ENCODE results near the gene CELA3A.
"Not testable (repeated sequence)": the region's sequence is repeated elsewhere in the genome, so short reads cannot be mapped to it uniquely, and the experiment has no call there.

The CELA3A gene

DNA sequence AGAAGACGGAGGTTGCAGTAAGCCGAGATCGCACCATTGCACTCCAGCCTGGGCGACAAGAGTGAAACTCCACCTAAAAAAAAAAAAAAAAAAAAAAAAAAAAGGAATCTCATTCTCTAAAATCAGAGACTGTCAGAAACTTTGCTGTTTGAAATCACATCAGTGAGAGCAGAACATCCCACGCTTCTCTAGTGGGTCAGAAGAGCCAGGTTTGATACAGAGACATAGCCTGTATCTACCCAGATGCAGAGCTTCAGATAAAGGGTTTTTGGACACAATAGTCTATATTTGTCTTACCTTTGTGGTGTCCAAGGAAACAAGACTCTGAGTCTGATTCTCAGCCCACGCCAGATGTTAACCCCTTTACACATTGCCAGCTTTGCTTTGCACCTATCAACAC is 19.6 kb downstream of the CELA3A start:
- DNase-seq: no peak

DNA sequence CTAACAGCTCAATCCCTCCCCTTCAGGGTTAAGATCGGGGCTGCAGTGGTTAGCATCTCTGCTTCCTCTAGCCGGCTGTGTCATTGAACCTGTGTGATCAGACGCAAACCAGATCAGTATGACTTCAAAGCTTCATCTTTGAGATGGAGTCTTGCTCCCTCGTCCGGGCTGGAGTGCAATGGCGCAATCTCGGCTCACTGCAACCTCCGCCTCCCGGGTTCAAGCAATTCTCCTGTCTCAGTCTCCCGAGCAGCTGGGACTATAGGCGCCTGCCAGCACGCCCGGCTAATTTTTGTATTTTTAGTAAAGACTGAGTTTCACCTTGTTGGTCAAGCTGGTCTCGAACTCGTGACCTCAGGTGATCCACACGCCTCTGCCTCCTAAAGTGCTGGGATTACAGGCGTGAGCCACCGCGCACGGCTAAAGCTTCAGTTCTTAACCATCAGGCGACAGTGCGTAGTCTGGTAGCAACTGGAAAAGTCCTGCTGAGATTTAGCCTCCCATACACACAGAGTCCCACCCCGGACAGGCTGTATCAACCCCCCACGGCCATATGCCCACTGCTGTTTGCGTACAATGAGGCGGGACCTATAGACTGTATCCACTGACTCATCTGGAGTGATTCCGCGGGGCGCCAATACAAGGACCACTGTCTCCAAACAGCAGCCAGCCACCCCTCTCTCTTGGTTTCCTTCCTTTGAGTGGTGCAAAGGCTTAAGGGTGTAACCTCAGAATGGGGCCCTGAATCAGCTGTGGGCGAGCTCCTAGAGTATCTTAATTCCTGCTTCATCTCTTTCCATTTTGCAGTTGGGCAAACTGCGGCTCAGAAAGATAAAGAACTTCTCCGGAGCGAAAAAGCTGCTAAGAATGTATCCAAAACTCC is 23.3 kb downstream of the CELA3A start:
- peak in 3 of 4 experiments; percentile 27 to 64 (median 61) for DNase-seq

DNA sequence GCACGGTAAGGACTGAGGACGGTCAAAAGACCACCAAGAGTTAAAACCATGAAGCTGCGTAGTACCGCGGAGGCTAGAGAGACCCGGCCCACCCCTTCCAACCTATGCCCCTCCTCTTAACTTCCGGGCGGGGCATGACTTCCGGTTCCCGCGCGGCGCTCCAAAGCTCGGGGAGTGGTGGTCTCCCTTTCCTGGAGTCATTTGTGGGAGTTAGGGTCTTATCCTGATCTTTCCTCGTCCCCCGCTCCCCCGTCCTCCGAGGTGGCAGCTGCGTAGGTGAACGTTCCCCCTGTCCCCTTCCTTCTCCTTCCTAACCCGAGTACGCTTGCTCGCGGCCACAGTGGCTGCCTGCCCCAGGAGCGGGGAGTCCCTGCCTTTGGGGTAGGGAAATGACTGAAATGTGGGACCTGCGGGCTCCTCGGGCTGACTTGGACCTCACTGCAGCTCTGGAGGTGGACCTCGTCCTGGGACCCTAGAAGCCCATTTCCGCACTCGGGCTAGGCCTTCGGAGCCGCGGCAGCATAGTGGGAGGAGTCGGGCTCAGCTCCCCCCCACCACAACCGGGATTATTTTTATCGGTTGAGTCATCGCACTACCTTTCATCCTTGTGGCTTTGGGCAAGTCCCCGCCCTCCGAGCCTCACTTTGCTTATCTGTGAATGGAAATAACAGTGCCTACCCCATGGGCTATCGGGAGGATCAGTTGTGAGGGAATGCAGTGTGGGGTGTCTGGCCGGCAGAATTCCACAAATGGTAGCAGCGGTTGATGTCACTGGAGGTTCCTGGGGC is 24.1 kb downstream of the CELA3A start:
- DNase-seq: peak; percentile 74 to 83 (median 82)

DNA sequence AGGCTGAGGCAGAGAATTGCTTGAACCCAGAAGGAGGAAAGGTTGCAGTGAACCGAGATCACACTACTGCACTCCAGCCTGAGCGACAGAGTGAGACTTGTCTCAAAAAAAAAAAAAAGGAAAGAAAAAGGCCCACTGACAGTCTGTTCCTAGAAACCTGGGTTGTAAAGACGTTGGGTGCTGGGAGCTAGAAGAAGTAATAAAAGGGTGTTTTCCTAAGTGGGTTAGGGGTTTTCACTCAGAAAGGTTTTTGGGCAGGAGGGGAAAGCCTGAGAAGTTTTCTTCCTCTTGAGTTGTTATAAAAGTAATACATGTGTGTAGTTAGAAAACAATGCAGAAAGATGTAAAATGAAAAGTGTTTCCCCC is 25.4 kb downstream of the CELA3A start:
- DNase-seq: no peak

DNA sequence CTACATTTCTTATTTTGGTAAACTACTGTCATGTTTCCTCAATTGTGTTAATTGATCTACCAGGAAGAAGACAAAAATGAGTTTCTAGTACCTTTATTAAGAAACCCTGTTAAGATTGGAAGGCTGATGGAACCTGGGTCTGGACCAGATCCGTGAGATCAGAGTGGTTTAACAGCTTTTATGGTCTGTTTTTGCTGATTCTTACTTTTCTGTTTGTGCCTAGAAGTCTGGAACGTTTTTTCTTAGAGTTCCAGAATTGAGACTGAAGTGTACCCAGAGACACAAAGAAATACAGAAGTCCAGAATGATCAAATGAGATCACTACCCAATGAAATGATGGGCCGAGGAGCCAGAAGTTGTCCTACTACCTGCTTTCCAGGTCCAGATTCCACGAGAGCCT is 28.6 kb downstream of the CELA3A start:
- no peak for DNase-seq

DNA sequence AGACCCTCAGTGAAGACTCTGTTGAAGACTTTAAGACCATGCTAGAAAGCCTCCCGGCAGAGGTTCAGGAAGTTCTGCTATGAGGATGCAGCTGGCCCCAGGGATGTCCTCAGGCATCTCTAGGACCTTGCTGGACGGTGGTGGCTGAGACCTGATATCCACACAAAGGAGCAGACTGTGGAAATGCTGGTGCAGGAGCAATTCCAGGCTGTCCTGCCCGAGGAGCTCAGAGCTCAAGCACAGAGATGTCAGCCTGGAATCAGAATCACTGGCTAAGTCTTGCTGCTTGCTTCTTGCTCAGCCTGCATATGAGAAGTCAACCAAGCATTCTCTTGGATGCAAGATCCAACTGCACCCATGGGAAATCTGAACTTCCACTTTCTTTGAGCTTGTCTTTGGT is 29.0 kb downstream of the CELA3A start:
- DNase-seq: no peak

DNA sequence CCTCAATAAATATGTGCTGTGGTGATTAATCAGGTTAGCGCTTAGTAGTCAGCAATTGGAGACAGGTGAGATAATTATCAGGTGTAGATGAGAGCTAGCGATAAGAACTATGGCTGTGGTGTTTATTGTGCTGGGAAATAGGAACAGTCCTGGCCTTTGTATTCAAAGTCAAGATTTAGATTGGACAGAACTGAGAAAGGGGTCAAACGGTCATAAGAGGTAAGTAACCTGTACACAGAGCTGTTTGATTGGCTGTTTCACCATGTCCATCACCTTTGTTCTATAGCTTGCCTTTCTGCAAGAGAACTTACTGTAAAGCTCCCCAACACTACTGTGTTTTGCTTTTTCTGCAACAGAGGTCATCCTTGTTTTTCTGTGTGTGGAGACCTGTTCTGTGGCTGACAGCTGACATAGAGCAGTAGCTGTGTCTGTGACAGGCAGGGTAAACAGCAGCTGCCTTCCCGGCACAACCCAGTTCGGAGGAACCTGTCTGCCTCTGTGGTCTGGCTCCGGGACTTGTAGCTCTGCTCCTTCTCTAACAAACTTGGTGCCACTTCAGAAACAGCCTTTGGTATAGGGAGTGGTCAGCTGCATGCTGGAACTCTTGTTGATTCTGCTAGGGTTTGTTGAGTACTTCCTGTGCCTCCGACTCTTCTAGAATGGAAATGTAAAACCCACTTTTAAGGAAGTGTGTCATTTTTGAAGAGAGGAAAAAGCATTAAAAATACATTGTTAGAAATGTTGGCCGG is 29.9 kb downstream of the CELA3A start:
- DNase-seq: peak in 2 of 4 experiments; percentile 41 to 48

DNA sequence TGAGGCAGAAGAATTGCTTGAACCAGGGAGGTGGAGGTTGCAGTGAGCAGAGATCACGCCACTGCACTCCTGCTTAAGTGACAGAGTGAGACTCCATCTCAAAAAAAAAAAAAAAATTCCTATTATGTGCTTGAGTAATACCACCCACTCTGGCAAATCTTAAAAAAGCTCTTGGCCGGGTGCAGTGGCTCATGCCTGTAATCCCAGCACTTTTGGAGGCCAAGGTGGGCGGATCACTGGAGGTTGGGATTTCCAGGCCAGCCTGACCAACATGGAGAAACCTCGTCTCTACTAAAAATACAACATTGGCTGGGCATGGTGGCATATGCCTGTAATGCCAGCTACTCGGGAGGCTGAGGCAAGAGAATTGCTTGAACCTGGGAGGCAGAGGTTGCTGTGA is 33.4 kb downstream of the CELA3A start:
- not testable (repeated sequence) for DNase-seq

DNA sequence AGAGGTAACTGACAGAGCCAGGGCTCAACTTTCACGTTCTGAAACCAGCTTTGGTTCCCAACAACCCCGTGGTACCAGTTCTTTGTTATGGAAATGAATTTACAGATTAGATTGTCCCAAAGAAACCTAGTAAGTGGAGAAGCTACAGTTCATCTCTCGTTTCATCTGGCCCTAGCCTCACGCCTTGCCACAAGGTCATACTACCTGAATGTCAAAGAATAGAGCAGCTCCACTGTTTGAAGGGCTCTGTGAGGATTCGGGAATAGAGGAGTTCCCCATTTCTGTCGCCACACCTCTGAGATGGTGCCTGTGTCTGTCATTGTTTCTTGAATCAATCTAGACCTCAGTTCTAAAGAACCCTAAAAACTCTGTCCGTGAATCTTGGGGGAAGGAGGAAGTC is 36.1 kb downstream of the CELA3A start:
- no peak for DNase-seq

DNA sequence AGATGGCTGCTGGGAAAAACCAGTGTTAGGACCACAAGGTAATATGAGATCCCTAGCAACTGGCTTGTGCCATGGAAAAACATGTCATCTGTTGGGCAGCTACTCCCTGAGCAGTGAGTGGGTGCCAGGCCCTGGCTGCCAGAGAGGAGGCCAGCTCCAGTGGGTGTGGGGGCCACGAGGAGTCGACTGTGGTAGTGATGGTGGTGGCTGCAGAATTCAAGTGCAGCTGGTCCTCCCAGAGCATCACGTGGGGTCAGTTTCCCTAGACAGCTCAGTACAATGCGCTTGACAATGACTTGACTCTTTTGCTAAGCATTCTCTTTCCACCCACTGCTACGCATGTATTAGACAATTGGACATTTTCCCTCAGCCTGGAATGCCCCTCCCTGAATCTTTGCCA is 36.6 kb downstream of the CELA3A start:
- DNase-seq: no peak

DNA sequence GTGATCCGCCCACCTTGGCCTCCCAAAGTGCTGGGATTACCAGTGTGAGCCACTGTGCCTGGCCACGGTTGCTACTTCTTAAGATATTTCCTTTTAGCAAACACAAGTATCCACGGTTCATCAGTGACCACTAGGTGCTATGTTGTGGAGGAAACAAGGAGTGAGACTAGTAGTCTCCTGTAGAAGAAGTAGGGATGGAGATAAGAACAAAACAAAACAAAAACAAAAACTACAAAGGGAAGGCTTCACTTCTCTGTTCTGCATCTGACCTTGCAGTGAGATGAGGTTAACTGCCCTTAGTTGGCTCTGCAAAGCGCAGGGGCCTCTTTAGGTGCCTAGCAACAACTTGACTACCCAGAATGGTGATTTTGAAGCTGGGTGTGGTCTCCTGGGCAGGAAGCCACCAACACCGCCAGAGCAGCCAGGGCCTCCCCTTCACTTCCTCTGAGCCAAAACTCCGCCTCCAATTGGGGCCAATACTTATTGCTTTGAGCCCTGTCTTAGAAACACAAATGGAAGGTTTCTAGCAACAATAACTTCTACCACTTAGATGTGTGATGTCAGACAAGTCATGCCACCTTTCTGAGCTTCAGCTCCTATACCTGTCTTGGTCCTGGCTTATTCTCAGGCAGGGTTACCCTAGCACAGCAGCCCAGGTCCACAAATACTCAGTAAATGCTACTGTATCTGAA is 38.3 kb downstream of the CELA3A start:
- peak; percentile 29 to 80 (median 56) for DNase-seq

DNA sequence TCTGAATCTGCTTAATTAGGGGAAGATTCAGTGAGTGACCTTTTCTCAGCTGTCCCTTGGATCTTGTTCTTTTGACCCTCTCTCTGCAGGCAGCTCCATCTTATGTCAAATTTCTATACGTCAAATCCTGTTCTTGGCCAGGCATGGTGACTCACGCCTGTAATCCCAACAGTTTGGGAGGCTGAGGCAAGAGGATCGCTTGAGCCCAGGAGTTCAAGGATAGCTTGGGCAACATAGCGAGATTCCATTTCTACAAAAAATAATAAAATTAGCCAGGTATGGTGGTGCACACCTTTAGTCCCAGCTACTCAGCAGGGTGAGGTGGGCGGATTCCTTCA is 38.8 kb downstream of the CELA3A start:
- no peak for DNase-seq

DNA sequence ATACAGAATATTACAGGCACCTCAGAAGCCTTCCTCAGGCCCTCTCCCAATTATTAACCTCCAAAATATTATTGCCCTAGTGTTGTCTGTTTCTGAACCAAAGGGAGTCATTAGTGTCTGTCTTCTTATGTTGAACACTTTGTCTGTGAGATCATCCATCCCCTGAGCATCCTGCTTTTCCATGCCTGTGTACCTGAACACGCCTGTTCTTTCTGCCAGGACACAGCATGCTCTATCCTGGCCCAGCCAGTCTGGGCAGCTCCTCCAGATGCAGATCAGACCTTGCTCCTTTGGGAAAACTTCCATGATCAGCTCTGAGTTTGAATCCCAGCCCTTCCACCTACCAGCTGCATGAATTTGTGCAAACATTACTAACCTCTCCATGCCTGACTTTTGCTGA is 40.0 kb downstream of the CELA3A start:
- DNase-seq: no peak

DNA sequence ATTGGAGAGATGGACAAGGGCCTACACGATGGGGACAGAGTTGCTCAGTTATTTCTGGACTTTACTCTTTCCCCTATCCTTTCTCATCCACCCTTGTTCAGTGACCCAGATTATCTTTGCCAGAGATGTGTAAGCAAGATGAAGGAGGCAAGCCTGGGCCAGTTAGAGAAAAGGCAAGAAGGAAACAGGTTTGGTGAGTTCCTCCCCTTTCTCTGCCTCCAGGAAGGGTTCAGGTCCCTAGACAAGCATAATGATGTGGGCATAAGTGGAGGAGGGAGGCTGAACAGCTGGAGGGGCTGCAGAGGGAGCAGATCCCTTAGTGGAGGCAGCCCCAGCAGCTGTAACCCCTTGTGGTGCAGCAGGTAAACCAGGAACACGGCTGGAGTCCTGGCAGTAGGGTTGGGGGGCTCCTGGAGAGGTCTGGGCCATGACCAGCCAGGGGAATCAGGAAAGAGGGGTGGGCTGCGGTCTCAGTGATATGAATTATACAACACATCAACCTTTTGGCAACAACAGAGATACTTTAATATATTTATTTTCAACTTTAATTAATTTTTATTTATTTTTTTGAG is 41.8 kb downstream of the CELA3A start:
- DNase-seq: no peak

DNA sequence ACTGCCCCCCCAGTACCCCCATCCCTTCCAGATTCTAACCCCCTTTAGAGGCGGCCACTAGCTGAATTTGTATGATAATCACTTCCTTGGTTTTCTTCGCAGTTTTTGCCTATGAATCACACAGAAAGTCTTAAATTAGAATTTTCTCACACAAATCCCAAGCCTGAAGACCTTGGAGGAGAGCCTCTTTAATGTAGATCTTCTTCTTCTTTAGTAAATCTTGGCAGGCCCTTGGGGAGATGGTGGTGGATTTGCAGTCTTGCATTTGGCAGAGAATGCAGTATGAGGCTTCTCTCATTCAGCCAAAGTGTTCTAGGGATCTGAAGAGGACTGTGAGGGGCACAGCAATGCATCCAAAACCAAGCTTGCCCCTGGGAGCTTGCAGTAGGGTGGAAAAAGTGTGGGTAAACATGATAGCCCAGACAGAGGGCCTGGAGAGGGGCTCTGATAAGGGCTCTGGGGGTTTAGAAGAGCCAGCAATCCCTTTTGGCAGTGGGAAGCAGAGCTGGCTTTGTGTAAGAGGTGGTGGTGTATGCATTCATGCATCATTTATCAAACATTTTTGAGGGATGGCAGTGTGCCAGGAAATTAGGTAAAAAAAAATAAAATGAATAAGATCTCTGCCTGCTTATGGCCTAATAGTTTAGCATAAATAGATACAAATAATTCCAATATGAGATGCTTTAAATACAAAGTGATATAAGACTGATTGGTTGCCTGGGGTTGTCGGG is 43.4 kb downstream of the CELA3A start:
- no peak for DNase-seq

DNA sequence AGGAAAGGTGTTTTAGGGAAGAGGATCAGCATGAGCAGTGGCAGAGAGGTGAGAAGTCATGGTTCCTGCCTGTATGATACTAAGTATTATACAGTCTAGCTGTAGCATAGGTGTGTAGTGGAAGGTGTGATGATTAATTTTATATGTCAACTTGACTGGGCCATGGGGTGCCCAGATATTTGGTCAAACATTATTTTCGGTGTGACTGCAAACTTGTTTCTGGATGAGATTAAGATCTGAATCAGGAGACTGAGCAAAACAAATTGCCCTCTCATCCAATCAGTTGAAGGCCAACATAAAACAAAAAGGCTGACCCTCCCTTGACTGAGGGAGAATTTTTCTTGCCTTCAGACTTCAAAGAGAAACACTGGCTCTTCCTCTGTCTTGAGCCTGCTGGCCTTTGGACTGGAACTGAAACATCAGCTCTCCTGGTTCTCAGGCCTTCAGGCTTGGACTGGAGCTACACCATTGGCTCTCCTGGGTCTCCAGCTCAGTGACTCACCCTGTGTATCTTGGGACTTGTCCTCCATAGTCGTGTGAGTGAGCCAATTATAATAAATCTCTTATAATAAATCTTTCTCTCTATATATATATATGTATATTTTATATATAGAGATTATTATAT is 44.3 kb downstream of the CELA3A start:
- DNase-seq: no peak

DNA sequence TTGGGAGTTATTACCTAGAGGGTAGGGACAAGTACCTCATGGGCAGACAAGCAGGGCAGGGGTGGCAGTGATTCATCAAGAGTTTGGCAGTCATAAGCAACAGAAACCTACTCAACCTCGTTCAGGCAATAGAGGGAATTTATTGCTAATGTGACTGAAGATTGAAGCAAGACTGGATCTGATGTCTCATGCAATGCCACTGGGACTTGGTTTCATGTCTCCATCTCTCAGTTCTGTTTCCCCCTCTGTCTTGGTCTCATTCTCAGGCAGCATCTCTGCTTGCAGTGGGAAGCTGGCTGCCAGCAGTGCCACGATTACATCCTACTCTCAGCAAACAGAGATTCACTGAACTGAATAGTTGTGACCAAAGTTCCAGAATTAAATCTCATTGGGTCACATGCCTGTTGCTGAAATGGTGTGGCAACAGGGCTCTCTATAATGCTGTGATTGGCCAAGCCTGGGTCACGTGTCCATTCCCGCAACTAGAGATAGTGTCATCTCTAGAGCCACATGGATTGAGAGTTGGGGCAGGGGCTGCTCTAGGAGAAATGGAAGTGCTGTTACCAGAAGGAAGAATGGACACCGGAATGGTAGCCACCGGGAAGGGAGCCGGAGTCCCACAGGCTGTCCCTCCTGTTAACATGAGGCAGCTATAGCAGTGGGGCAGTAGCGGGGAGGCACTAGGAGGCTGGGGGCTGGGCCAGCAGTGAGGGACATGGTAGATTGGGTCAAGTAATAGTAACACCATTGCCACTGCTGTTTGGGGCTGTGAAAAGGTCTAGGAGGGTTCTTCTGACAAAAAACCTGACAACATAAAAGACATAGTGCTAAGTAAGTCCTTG is 47.1 kb downstream of the CELA3A start:
- no peak for DNase-seq

DNA sequence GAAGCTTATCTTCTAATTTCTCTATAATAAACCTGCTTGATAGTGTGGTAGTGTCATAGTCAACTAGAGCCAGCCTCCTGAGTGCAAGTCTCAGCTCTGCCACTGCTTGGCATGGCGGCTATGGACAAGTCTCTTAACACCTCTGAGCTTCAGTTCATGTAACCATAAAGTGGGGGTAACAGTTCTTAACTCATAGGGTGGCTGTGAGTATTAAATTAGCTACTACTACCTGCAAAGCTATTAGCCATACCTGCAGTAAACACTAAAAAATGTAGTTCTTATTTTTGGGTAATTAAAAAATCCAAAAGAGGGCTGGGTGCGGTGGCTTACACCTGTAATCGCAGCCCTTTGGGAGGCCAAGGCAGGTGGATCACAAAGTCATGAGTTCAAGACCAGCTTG is 48.9 kb downstream of the CELA3A start:
- no peak for DNase-seq

DNA sequence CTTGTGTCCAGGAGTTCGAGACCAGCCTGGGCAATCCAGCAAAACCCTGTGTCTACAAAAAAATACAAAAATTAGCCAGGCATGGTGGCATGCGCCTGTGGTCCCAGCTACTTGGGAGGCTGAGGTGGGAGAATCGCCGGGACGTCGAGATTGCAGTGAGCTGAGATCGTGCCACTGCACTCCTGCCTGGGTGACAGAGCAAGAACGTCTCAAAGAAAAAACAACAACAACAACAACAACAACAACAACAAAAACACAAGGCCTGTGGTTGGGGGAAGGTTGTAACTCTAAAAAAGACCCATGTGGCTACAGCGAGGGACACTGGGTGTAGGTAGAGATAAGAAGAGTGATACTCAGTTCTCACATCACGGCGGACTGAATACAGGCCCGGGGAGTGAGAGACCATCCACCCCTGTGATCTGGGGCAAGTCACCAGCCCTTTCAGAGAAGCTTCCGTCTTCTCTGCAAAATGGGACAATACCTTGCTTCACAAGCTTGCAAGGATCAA is 50.2 kb downstream of the CELA3A start:
- DNase-seq: no peak

Data from activated naive CD4-positive, alpha-beta T cell (primary cell).